ENCODE data around the gene MS4A4A. TPM values are rescaled to one million over a fixed set of nuclear protein-coding genes. Genes with fewer than 3 reads are reported as not detected.

MS4A4A gene
- total and polyA plus RNA-seq, 9 of the 15 experiments (the other 6 are each of a cell fraction or from before 2014, with no cell fraction given) = 0.77 to 41.4 (median 10.1) TPM

GRCh38 chr11:60281485-60281884 lies 1.0 kb downstream of the MS4A4A start:
- CTCF ChIA-PET (ENCODE audit: low intra/inter-chr PET ratio) = no interaction called here
- WGBS (ENCODE audit: insufficient coverage, low coverage, missing lambda C conversion rate) = 0% methylated on average over 2 of the region's 2 CpGs
- Histone ChIP-seq H3K9me1 (ENCODE audit: control insufficient read depth, insufficient read depth, low read length) (no peaks in the 10 kb centered on the region), H3K27ac (ENCODE audit: extremely low read depth, low read depth, low read length) (no peak overlapping the region), H3K9ac (ENCODE audit: insufficient read depth in 1 of 2, low read depth in 2 of 2, low read length in 2 of 2) (no peak overlapping the region), H2AFZ (ENCODE audit: low read depth, low read length) (no peak overlapping the region), H3K27me3 (ENCODE audit: control insufficient read depth in 2 of 2, insufficient read depth in 2 of 2, low read length in 2 of 2) (no peaks in the 10 kb centered on the region), H3K4me3 (no peak overlapping the region), H4K20me1 (replicated peaks; ENCODE audit: control insufficient read depth, insufficient read depth, low read length) (no peaks in the 10 kb centered on the region), H3K9me3 (replicated peaks; ENCODE audit: control insufficient read depth, insufficient read depth, low read depth, low read length) (no peaks in the 10 kb centered on the region), H3K4me2 (ENCODE audit: insufficient read depth, low read length) (no peak overlapping the region), H3K36me3 (ENCODE audit: control insufficient read depth, insufficient read depth, low read length) (no peaks in the 10 kb centered on the region), H3K79me2 (ENCODE audit: control insufficient read depth, insufficient read depth, low read length) (no peaks in the 10 kb centered on the region), H3K4me1 (replicated peaks in 1 of 2; ENCODE audit: control insufficient read depth in 2 of 2, insufficient read depth in 2 of 2, low read length in 2 of 2) (no peaks in the 10 kb centered on the region; a peak in 1 of 5 replicates)
- no peak for TF ChIP-seq EHMT2 (IDR thresholded peaks at IDR 0.05)
- TF ChIP-seq USF1 (CRISPR knock-in tag; IDR thresholded peaks at IDR 0.05) = no peak
- no peak for TF ChIP-seq ZNF609 (CRISPR knock-in tag; IDR thresholded peaks at IDR 0.05; ENCODE audit: borderline replicate concordance)
- TF ChIP-seq CC2D1A (IDR thresholded peaks at IDR 0.05) = no peak
- TF ChIP-seq MEIS2 (IDR thresholded peaks at IDR 0.05; ENCODE audit: partially characterized antibody) = no peak
- no peak for TF ChIP-seq CREM (IDR thresholded peaks at IDR 0.05; ENCODE audit: low read depth)
- no peak for TF ChIP-seq RBM25 (IDR thresholded peaks at IDR 0.05; ENCODE audit: low read depth, low read length, severe bottlenecking)
- no peak for TF ChIP-seq ZNF12 (CRISPR knock-in tag; IDR thresholded peaks at IDR 0.05)
- no peak for TF ChIP-seq MED1 (CRISPR knock-in tag; IDR thresholded peaks at IDR 0.05; ENCODE audit: borderline replicate concordance)
- TF ChIP-seq FOXK2 (conservative IDR thresholded peaks at IDR 0.05 in 1 of 2, IDR thresholded peaks at IDR 0.05 in 1 of 2; ENCODE audit: low read depth in 2 of 2) = no peak
- TF ChIP-seq FOXJ2 (tag; IDR thresholded peaks at IDR 0.05) = no peak
- no peak for TF ChIP-seq ZNF384 (IDR thresholded peaks at IDR 0.05; ENCODE audit: low read depth, low read length)
- no peak for TF ChIP-seq TAF9B (IDR thresholded peaks at IDR 0.05; ENCODE audit: partially characterized antibody)
- no peak for TF ChIP-seq HLTF (IDR thresholded peaks at IDR 0.05)
- FAIRE-seq = no peak
- in situ Hi-C loops (cut with MboI) (no loop called here), intact Hi-C loops (cut with micrococcal nuclease) (no loop called here)
- DNase-seq (ENCODE audit: extremely low read depth in 1 of 4, low spot score in 3 of 4) = no peak
- POLR2A ChIA-PET = no interaction called here
- no peak for ATAC-seq
- BruUV-seq (replicated peaks) = no TSS peak
